A673 (cell line): ENCODE measurements around the gene PIK3CD.

Experiments
- CTCF ChIP-seq: fragments of 300-800, 200-600 bp; sonication (generic); conservative IDR thresholded peaks from 2 replicates; pipeline ENCODE4 v1.5.1; 2017; ENCODE audit warnings: low read depth, mild to moderate bottlenecking, antibody characterized with exemption, low read length, moderate library complexity, mixed read lengths
- EZH2 ChIP-seq: fragments of 200-600 bp; sonication (generic); IDR thresholded peaks from 2 replicates; pipeline ENCODE4 v1.6.1; 2017; ENCODE audit warnings: borderline replicate concordance, low read depth, mild to moderate bottlenecking, mixed read lengths, antibody characterized with exemption, low read length; ENCODE audit not compliant: poor library complexity, severe bottlenecking

DNA sequence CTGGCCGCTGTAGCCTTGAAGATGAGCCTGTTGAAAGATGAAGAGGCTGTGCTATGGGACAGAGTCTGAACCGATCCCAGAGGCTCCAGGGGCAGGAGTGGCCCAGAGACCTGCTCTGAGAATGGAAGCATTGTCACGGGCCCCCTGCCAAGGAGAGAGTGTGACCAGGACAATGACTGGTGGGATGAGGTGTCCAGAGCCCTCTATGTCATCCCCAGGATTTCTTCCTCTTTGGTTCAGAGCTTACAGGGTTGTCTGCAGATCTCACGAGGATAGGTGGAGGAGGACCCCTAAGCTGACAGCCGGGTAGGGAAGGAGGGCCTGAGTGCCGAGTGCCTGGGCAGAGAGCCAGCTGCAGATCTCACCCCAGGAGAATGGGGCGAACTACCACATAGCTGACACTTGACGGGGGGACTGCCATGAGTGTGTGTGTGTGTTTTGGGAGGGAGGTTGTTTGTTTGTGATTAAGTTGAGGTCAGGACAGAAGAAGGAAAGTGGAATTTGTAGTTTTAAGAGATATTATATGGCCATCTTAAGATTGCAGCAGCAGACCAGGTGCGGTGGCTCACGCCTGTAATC is 25.4 kb downstream of the PIK3CD start:
- TF ChIP-seq EZH2 (no peak), CTCF (no peak)
